GM18517 (cell line): ENCODE results near the gene SLC6A8.

ENCODE experiments used
- ATAC-seq: cut with Tn5 transposase; IDR thresholded peaks from one replicate; pipeline ENCODE4 v1.9.1; 2021; ENCODE audit warnings: mild to moderate bottlenecking, moderate library complexity; ENCODE audit not compliant: unreplicated experiment

SLC6A8 gene

GRCh38 chrX:153687121-153688039, at the start of gene SLC6A8:
Gene SLC6A8 (plus strand): TSS chrX:153687926. CDS start chrX:153688575, 649 bp downstream.
- no peak for ATAC-seq

DNA sequence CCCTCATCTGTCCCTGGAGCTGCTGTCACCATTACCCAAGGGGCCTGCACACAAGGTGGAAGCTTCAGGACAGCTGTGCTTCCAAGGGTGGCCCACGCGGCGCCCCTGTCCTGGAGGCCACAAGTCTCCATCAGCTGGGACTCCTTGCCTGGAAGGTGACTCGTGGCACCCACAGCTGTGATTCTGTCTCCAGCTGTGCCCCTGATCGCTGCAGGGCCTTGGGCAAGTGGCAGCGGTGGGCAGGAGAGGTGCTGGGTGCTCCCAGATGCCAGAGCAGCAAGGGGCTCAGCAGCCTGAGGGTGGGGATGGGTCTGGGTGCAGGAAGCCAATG, 49.7 kb upstream of the SLC6A8 start:
- no peak for ATAC-seq

- ATAC-seq = no peak
Observed at GRCh38 chrX:153638436-153639176, 49.1 kb upstream of the SLC6A8 start.

DNA sequence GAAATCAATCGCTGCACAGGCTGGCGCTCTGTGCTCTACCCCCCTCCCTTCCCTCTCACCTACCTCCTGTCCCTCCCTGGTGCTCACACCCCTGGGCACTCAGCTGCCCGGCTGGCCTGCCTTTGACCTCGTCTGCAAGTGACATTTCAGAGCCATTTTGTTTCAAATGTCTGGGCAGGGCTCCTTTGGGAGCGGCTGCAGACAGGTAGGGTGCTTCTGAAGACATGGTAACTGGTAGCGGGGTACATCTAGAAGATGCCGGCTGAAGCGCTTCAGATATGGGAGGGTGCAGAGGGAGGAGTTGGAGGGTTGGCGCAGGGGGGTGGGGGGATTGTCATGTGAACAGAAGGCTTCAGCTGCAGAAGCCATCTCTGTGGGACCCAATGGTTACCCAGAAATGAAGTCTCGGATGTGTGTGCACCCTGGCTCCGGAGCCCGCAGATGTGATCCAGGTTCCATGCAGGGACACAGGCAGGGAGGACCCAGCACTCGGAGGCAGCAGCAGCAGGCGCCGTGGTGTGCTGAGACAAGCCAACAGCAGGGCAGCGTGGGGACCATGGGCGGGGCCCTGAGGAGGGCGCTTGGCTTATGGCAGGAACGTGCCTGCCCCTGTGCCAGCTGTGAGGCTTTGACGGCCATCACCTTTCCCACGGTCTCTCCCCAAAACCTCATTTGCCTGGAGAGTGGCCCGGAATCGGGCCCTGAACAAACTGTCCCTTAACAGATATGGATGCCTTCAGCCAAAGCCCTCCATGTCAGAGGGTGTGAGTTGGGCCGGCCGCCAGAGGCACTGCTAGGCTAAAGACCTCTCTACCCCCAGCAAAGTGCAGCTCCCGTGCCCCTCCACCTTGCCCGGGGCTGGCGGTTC, 48.3 kb upstream of the SLC6A8 start:
- no peak for ATAC-seq

GRCh38 chrX:153640045-153640686, 47.6 kb upstream of the SLC6A8 start:
- no peak for ATAC-seq

GRCh38 chrX:153640736-153641575, 46.8 kb upstream of the SLC6A8 start:
- no peak for ATAC-seq

- ATAC-seq = no peak
Observed at GRCh38 chrX:153641627-153642026, 46.1 kb upstream of the SLC6A8 start.

DNA sequence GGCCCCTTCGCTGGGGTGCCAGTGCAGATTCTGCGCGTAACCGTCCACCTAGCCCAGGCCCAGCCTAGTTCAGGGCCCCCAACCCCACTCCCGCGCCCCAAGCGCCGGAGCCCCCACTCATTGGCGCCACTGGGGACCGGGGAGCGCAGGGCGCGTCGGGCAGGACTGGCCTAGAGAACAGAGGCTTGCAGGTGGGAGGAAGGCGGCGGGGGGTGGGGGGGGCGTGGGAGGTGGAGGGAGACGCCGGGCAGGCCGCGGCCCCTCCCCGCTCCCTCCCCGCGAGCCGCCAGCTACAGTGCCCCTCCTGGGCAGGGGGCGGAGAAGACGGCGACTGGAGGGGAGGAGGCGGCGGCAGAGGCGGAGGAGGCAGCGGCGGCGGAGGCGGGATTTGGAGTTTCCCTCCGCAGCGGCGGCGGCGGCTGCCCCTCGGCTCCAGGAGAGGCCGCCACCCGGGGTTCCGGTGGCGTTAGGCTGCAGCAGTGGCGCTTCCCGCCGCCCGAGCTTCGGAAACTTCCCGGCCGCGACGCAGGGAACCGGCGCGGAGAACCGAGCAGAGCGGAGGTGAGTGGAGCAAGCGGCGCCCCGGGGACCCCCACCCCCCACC, 45.6 kb upstream of the SLC6A8 start:
- ATAC-seq = no peak

- no peak for ATAC-seq
Observed at GRCh38 chrX:153642655-153643430, 44.9 kb upstream of the SLC6A8 start.

- ATAC-seq = no peak
Observed at GRCh38 chrX:153643431-153644351, 44.0 kb upstream of the SLC6A8 start.

GRCh38 chrX:153644356-153645125, 43.2 kb upstream of the SLC6A8 start:
- no peak for ATAC-seq

DNA sequence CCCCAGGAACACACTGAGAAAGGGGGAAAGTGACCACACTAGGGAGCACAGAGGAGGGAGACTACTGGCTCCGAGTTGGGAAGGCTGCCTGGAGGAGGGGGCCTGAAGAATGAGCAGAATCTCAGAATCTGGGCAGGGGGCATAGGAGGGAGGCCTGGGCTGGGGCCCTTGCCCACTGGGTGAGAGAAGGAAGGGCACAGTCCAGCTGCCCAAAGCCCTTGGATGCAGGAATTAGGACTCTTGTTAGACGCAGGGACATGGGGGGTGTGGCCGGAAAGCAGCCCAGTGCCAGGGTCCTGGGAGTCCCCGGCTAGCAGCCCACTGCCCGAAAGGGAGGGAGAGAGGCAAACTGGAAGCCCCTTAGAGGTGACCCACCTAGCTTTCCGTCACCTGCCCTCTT, 42.6 kb upstream of the SLC6A8 start:
- ATAC-seq = no peak

DNA sequence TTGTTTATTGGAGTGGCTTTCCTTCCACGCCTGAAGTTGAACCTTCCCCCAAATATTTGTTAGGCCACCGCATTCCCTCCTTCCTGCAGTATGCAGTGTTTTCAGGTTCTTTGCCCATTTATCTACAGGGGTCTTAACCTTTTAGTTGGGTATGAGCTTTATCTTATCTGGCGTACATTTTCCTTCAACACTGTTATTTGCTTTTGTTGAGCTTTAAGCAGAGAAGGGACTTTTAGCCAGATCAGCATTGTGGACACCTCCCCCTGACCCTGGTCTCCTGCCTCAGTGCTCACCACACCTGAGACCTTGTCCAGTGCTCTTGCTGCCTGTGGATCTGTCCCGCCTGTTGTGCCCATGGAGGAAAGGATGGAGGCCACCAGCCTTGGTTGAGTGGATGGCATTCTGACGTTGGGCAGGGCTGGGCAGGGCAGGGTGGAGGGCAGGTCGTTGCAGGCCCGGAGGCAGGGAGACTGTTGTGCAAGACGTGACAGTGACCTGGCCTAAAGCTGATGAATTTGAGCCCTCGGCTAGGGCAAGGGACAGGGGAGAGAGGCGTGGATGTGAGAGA, 41.7 kb upstream of the SLC6A8 start:
- no peak for ATAC-seq

GRCh38 chrX:153646620-153647373, 40.9 kb upstream of the SLC6A8 start, which contains the start of gene DUSP9:
Gene DUSP9 (plus strand): TSS chrX:153647203. CDS start chrX:153647954, 751 bp downstream.
- no peak for ATAC-seq

GRCh38 chrX:153647461-153648357, 40.0 kb upstream of the SLC6A8 start:
- no peak for ATAC-seq
